ENCODE results near the gene PDX1. TPM values are rescaled to one million over a fixed set of nuclear protein-coding genes. Genes with fewer than 3 reads are reported as not detected.

The PDX1 gene
- total RNA-seq, 2 donors from 2014 or later: 0.67 to 0.76 TPM

DNA sequence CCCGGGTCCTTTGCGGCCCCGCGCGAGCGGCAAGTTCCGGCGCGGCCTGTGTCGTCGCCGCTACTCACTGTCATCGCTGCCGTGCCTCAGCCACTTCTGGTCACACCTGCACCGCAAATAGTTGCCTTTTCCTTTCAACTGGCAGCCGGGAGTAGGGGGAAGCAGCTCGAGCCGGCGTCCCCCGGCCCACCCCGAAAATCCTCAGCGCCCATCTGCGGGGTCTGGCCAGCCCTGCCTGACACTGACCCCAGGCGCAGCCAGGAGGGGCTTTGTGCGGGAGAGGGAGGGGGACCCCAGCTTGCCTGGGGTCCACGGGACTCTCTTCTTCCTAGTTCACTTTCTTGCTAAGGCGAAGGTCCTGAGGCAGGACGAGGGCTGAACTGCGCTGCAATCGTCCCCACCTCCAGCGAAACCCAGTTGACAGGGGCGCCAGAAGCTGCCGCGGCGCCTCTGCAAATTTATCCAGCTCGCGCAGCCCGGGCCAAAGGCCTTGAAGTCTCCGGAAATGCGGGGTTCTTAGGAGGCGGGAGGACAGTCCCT is 1.7 kb downstream of the PDX1 start:
- DNase-seq (no peak), ATAC-seq (peak; percentile 14)
- intact Hi-C loops (cut with DNase I, micrococcal nuclease): no loop called here

DNA sequence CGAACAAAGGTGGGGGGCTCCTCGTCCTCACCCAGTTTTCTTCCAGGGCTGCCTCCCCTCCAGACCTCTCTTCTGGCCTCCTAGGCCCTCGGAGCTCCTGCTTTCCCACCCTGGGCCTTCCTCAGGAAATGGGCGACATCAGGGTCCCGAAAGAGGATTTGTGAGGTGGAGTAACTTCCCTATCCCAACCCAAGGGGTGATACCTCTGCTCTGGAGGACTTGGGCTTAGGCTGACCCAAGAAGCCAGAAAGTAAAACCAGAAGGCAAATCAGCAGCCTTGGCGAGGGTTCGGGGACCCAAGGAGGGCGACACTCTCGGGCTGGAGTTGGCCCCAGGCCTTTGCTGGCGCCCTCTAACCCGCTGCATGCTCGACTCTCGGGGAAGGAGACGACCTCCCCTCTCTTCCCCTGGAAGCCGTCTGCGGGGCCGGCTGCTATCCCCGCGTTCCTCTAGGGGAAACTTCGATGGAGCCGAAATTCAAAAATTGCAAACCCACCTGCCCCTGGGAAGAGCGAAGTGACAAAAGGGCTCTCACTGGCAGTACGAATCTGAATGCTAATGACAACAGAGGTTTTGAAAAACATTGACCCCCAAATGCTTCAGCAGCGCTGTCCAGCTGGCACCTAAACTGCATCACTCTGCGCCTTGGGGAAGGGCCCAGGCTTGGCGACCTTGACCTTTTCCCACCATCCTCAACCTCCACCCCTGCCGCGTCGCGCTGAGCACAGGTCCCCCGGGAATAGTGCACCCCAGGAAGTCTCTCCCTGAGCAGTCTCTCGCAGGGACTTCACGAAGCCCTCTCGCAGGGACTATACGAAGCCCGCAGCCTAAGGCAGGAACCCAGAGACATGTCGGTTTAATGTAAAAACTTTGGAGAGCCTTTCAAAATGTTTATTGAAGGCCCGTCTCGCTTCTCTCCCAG is 2.4 kb downstream of the PDX1 start:
- DNase-seq: no peak
- intact Hi-C loops (cut with DNase I, micrococcal nuclease): no loop called here
- no peak for ATAC-seq

DNA sequence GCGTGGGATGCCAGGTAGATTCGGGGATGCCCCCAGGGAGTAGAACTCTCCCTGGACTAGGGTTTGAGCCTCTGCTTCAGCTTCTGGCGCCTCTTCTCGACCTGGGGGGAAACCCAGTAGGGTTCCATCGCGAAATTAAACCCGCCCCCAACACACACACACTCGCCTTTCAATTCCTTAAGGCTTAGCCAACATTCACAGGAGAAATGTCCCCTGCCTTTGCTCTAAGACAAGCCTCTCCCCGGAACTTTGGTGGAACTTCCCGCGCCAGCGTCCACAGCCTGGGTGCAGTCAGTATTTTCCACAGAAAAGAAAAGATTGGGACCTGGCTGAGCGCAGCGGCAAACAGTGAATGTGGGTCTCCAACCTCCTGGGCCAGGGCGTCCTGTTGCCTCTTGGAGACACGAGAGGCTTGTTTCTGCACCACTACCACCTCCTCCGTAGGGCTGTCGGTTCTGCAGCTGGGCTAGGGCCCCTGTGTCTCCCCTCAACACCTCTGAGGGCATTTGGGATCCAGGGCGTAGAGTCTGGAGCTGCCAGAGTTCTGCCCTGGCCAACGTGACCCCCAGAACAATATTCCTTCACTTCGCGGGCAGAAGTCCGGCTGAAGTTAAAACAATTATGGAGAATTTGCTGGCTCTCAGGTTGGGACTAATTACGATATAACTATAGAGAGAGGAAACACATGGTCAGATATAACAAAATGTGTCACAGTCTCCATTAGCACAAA is 3.2 kb downstream of the PDX1 start:
- DNase-seq (no peak), ATAC-seq (no peak)
- intact Hi-C loops (cut with DNase I, micrococcal nuclease): no loop called here

DNA sequence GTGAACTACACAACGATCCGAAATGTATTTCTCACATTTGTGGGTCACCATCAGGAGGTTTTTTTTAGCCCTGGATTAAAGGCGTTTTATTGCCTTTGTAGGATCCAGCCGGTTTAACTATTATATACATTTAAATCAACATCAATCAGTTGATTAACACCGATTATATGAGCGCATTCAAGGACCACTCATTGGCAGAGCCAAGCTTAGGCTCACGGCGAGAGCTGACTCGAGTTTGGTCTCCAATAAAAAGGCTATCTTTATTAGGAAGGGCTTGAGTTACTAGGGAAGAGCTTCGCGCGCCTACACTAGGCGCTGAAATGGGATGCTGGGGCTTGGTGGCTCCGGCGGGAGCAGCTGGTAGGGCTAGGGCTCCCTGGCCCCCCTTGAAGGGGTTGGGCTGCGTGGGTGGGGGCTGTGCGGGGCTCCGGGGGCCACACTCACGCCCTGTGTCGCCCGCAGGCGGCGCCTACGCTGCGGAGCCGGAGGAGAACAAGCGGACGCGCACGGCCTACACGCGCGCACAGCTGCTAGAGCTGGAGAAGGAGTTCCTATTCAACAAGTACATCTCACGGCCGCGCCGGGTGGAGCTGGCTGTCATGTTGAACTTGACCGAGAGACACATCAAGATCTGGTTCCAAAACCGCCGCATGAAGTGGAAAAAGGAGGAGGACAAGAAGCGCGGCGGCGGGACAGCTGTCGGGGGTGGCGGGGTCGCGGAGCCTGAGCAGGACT is 4.2 kb downstream of the PDX1 start:
- no peak for ATAC-seq
- no peak for DNase-seq
- intact Hi-C loops (cut with DNase I, micrococcal nuclease): no loop called here

DNA sequence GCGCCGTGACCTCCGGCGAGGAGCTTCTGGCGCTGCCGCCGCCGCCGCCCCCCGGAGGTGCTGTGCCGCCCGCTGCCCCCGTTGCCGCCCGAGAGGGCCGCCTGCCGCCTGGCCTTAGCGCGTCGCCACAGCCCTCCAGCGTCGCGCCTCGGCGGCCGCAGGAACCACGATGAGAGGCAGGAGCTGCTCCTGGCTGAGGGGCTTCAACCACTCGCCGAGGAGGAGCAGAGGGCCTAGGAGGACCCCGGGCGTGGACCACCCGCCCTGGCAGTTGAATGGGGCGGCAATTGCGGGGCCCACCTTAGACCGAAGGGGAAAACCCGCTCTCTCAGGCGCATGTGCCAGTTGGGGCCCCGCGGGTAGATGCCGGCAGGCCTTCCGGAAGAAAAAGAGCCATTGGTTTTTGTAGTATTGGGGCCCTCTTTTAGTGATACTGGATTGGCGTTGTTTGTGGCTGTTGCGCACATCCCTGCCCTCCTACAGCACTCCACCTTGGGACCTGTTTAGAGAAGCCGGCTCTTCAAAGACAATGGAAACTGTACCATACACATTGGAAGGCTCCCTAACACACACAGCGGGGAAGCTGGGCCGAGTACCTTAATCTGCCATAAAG is 4.8 kb downstream of the PDX1 start:
- ATAC-seq (no peak), DNase-seq (no peak)
- intact Hi-C loops (cut with DNase I, micrococcal nuclease): no loop called here

DNA sequence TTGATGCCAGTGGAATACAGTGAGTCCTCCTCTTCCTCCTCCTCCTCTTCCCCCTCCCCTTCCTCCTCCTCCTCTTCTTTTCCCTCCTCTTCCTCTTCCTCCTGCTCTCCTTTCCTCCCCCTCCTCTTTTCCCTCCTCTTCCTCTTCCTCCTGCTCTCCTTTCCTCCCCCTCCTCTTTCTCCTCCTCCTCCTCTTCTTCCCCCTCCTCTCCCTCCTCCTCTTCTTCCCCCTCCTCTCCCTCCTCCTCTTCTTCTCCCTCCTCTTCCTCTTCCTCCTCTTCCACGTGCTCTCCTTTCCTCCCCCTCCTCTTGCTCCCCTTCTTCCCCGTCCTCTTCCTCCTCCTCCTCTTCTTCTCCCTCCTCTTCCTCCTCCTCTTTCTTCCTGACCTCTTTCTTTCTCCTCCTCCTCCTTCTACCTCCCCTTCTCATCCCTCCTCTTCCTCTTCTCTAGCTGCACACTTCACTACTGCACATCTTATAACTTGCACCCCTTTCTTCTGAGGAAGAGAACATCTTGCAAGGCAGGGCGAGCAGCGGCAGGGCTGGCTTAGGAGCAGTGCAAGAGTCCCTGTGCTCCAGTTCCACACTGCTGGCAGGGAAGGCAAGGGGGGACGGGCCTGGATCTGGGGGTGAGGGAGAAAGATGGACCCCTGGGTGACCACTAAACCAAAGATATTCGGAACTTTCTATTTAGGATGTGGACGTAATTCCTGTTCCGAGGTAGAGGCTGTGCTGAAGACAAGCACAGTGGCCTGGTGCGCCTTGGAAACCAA is 5.6 kb downstream of the PDX1 start:
- no peak for DNase-seq
- ATAC-seq: no peak
- intact Hi-C loops (cut with DNase I, micrococcal nuclease): no loop called here

DNA sequence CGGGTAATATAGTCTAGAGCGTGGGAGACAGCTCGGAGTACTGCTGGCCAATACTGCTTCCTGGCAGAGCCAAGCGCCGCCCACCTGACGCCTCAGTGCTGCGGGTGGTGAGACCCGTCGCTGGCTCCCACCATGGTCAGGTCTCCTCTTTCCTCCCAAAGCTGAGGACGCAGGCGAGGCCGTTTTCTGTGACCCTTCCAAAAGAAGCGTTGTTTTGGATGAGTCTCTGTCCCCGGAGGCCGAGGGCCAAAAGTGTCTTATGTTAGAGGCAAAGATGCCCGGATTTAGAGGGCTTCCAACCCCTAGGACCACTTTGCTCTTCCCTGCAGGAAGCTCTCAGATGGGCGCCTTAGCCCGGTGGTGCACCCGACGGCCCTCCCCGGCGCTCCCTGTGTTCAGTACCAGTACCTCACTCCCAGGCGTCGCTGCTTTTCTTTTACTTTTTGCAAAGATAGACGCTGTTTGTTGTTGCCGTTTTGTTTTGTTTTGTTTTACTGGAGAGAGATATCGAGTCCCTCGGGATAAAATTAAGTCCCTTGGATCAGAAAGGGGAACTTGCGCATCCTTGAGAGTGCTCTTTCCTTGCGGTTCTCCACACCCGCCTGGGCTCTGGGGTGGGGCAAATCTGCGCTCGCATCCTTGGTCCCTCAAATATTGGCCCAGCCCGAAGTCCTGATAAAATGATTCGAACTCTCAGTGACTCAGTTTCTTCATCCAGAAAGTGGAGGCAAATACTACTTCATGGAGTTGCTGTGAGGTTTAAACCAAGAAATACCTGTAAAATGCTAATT is 7.0 kb downstream of the PDX1 start:
- no peak for DNase-seq
- intact Hi-C loops (cut with DNase I, micrococcal nuclease): no loop called here
- ATAC-seq: no peak

DNA sequence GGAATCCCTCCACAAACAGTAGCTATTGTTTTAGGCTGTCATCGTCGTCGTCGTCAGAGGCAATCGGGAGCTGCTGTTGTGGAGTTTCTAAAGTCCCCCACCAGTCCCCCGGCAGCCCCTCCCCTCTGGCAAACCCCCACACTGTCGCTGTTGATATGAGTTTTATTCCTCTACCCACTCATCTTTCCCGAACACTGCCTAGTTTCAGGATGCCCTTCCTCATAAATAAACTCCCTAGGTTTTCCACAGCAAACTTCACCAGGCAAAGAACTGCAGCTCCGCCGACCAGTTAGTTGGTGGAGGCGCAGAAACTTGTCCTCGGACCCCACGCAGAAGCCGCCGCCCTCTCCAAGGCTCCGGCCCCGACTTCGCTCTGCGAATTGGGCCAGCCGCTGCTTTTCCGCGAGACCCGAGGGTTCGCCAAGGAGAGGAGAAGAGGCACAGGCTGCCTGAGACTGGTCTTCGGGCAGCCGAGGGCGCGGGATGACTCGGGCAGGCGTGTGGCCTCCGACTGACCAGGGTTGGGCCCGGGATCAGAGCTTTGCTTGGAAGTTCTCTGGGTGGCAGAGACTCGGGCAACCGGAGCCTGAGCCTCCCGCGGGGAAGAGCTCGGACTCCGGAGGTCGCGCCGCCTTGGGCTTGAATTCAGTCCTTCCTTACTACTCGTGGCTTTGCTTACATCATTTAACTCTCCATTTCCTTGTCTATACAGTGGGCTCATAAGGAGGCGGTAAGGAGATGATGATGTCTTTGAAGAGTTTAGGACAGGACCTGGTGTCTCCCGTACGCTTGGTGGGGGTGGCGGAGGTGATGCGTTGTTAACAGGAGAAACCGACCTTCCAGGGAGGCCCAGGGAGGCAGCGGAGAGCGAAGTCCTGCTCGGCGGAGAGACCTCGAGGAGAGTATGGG is 7.9 kb downstream of the PDX1 start:
- ATAC-seq (no peak), DNase-seq (no peak)
- intact Hi-C loops (cut with DNase I, micrococcal nuclease): no loop called here

DNA sequence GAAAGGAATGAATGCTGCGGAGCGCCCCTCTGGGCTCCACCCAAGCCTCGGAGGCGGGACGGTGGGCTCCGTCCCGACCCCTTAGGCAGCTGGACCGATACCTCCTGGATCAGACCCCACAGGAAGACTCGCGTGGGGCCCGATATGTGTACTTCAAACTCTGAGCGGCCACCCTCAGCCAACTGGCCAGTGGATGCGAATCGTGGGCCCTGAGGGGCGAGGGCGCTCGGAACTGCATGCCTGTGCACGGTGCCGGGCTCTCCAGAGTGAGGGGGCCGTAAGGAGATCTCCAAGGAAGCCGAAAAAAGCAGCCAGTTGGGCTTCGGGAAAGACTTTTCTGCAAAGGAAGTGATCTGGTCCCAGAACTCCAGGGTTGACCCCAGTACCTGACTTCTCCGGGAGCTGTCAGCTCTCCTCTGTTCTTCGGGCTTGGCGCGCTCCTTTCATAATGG is 8.6 kb downstream of the PDX1 start:
- intact Hi-C loops (cut with DNase I, micrococcal nuclease): no loop called here
- DNase-seq (no peak), ATAC-seq (no peak)

DNA sequence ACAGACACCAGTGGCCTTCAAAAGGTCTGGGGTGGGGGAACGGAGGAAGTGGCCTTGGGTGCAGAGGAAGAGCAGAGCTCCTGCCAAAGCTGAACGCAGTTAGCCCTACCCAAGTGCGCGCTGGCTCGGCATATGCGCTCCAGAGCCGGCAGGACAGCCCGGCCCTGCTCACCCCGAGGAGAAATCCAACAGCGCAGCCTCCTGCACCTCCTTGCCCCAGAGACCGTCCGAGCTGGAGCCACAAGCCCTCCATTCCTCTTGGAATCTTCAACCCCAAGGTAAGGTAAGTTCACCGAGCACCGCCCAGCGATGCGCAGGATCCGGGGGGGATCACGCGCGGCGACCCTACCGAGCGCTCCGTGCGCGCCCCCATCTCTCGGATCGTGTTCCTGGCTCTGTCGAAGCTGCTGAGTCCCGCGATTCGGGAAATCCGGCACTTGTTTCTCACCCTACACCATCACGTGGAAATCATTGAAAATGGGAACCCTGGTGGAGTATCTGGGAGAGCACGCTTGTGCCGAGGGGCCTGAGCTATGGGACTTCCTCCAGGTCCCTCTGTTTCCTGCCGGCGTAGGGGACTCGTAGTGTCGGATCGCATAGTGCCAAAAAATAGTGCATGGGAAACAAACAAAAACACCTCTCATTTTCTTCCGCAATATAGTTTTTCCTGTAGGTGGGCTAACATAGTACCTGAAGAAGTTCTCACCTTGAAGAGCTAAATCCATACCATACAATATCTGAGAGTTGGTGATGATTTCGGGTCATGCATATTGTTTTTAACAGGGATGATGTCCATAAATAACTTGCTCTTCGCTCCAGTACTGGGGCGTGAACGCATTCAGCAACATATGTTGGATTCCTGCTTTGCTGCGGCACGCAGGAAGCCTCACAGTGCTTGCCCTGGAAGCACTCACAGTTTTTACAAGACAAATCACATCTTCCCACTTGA is 9.3 kb downstream of the PDX1 start:
- DNase-seq: no peak
- intact Hi-C loops (cut with DNase I, micrococcal nuclease): no loop called here

DNA sequence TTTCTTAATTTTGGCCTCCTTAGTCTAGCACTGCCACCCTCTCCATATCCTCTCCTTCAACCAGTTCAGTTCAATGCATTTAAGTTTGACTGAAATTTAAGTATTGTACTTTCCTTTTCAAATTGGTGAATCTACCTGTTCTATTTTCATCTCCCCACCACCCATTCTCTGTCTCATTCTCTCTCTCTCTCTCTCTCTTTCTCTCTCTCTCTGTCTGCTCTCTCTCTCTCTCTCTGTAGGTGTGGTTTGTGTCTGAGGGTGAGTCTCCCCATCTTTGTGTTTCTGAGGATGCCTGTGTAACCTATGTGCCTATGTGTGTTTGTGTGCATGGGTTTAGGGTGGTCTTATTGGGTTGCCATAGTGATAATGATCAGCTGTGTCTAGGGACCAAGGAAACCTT is 10.1 kb downstream of the PDX1 start:
- intact Hi-C loops (cut with DNase I, micrococcal nuclease): no loop called here
- no peak for ATAC-seq
- DNase-seq: no peak

More for the DNA sequence above, 9.3 kb downstream of the PDX1 start:
- no peak for ATAC-seq

DNA sequence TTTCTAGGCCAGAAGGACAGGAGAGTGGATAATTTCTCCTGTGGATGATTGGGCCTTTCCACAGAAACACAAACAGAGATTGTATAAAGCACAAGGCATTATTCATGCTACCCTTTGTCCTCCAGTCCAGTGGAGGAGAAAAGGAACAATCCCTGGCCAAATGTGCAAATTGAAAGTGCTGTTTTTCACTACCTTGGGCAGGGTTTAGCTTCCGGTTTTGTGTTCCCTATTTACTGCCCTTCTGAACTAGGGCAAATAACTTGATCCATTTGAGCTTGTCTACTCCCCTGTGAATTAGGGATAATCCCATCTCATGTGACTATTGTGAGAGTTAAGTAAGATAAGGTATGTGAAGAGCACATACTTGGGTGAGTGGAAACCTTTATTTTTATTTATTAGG is 13.3 kb downstream of the PDX1 start:
- ATAC-seq: no peak
- no peak for DNase-seq
- intact Hi-C loops (cut with DNase I, micrococcal nuclease): no loop called here

DNA sequence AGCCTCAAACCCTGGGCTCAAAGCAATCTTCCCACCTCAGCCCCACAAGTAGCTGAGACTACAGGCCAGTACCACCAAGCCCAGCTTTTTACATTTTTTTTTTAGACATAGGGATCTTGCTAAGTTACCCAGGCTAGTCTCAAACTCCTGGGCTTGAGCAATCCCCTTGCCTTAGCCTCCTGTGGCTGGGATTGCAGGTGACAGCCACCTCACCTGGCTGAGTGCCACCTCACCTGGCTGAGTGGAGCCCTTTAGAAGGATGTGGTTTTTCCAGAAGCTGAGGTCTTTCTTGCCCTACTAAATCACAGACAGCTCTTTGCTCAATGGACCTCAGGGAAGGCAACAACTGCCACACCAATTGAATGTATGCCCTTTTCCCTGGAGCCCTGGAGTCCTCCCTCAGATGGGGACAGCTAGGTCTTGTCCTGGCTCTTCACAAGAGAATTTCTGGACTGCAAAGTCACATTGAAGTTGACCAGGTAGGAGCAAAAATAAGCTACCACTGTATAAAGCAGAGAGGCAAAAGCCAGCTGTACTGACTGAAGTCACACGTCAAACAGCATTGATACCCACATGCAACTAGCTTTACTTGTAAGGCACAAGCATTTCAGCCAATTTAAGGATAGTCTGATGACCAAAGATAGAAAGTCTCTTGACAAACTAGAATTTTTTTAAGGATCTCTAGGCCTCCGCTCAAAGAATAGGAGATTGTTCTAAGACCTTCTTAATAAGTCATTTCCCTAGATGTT is 14.0 kb downstream of the PDX1 start:
- no peak for DNase-seq
- ATAC-seq: no peak
- intact Hi-C loops (cut with DNase I, micrococcal nuclease): no loop called here

DNA sequence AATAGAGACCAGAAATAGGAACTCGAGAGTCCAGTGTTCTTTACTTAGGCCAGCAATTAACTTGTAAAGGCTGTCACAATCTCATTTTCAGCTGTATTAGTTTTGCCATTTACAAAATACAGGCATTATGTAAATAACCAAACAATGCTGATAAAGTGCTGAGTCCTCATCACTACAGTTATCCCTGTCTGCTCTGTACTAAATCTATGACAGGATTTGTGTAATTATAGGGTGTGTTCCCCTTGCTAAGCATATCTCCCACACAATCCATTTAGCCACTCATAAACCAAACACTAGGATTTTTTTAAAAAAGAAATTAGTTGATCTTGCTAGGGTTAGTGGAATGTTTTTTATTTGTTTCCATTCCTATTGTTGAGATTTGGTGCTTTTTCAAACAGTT is 23.2 kb downstream of the PDX1 start:
- peak; percentile 89 for ATAC-seq
- intact Hi-C loops (cut with DNase I, micrococcal nuclease): no loop called here
- no peak for DNase-seq

All from left colon (tissue), 2 donors.